ENCODE measurements around the gene PODXL2. TPM values are rescaled to one million over a fixed set of nuclear protein-coding genes. Genes with fewer than 3 reads are reported as not detected.

Gene PODXL2
- total RNA-seq, 3 donors from 2014 or later (not counting 1 experiment from before 2014, with no cell fraction given): 2.2 to 3.5 (median 2.7) TPM

GRCh38 chr3:127673191-127674100, 44.5 kb downstream of the PODXL2 start:
- H3K4me1 Mint-ChIP-seq: peaks cover 22 to 38% of the 10 kb centered on the region in 2 donors
- WGBS (ENCODE audit: insufficient coverage): 25% methylated on average over 51 of the region's 51 CpGs
- peak overlapping the region; percentile 92 for H3K4me3 Mint-ChIP-seq
- Histone ChIP-seq H3K4me3 (ENCODE audit: low read length) (peak overlapping the region; percentile 74), H3K4me1 (ENCODE audit: control insufficient read depth, insufficient read depth, low read length) (peaks cover 27% of the 10 kb centered on the region), H3K36me3 (ENCODE audit: control insufficient read depth, insufficient read depth, low read length) (peaks cover 18% of the 10 kb centered on the region), H3K27ac (ENCODE audit: low read length) (peak overlapping the region; percentile 47), H3K9me3 (ENCODE audit: control insufficient read depth, insufficient read depth, low read length) (no peaks in the 10 kb centered on the region), H3K27me3 (ENCODE audit: control insufficient read depth, insufficient read depth, low read length) (no peaks in the 10 kb centered on the region)
- peak overlapping the region; percentile 50 to 96 for H3K27ac Mint-ChIP-seq
- H3K36me3 Mint-ChIP-seq: no peaks in the 10 kb centered on the region
- H3K9me3 Mint-ChIP-seq: no peaks in the 10 kb centered on the region
- no peaks in the 10 kb centered on the region for H3K27me3 Mint-ChIP-seq (ENCODE audit: low read depth in 2 of 2)
- ATAC-seq (peak; percentile 58 to 75 (median 59)), DNase-seq (peak; percentile 50 to 70)
- intact Hi-C loops (cut with micrococcal nuclease): loop anchor here (2.0 kb wide), 1 partner anchor 83 kb away; the partner anchor contains the start of gene TPRA1
- no peak for TF ChIP-seq CTCF (IDR thresholded peaks at IDR 0.05)

- Histone ChIP-seq H3K27me3 (ENCODE audit: control insufficient read depth, insufficient read depth, low read length) (no peaks in the 10 kb centered on the region), H3K36me3 (ENCODE audit: control insufficient read depth, insufficient read depth, low read length) (peaks cover 24% of the 10 kb centered on the region), H3K4me1 (ENCODE audit: control insufficient read depth, insufficient read depth, low read length) (peaks cover 27% of the 10 kb centered on the region), H3K4me3 (ENCODE audit: low read length) (no peak overlapping the region), H3K9me3 (ENCODE audit: control insufficient read depth, insufficient read depth, low read length) (no peaks in the 10 kb centered on the region), H3K27ac (ENCODE audit: low read length) (no peak overlapping the region)
- peak overlapping the region; percentile 50 to 96 for H3K27ac Mint-ChIP-seq
- intact Hi-C loops (cut with micrococcal nuclease): no loop called here
- no peaks in the 10 kb centered on the region for H3K27me3 Mint-ChIP-seq (ENCODE audit: low read depth in 2 of 2)
- ATAC-seq (no peak), DNase-seq (peak in 1 of 2 donors; percentile 45)
- no peaks in the 10 kb centered on the region for H3K36me3 Mint-ChIP-seq
- 85% methylated on average over 17 of the region's 17 CpGs for WGBS (ENCODE audit: insufficient coverage)
- no peaks in the 10 kb centered on the region for H3K9me3 Mint-ChIP-seq
- H3K4me3 Mint-ChIP-seq: peak overlapping the region; percentile 92
- H3K4me1 Mint-ChIP-seq: peaks cover 22 to 44% of the 10 kb centered on the region in 2 donors
- no peak for TF ChIP-seq CTCF (IDR thresholded peaks at IDR 0.05)
Observed at GRCh38 chr3:127674101-127674721, 45.2 kb downstream of the PODXL2 start.

GRCh38 chr3:127674790-127675189, 45.8 kb downstream of the PODXL2 start:
- Histone ChIP-seq H3K27ac (ENCODE audit: low read length) (no peak overlapping the region), H3K27me3 (ENCODE audit: control insufficient read depth, insufficient read depth, low read length) (no peaks in the 10 kb centered on the region), H3K4me1 (ENCODE audit: control insufficient read depth, insufficient read depth, low read length) (peaks cover 27% of the 10 kb centered on the region), H3K36me3 (ENCODE audit: control insufficient read depth, insufficient read depth, low read length) (peaks cover 24% of the 10 kb centered on the region), H3K4me3 (ENCODE audit: low read length) (no peak overlapping the region), H3K9me3 (ENCODE audit: control insufficient read depth, insufficient read depth, low read length) (no peaks in the 10 kb centered on the region)
- intact Hi-C loops (cut with micrococcal nuclease): no loop called here
- 93% methylated on average over 8 of the region's 8 CpGs for WGBS (ENCODE audit: insufficient coverage)
- Mint-ChIP-seq H3K4me3 (peak overlapping the region; percentile 92), H3K9me3 (no peaks in the 10 kb centered on the region), H3K27ac (peak overlapping the region; percentile 50 to 96), H3K27me3 (ENCODE audit: low read depth in 2 of 2) (no peaks in the 10 kb centered on the region), H3K36me3 (no peaks in the 10 kb centered on the region), H3K4me1 (peaks cover 22 to 44% of the 10 kb centered on the region in 2 donors)
- ATAC-seq (no peak), DNase-seq (peak in 1 of 2 donors; percentile 11)
- TF ChIP-seq CTCF (IDR thresholded peaks at IDR 0.05): no peak
